Activated CD4-positive, alpha-beta T cell treated with anti-CD3 and anti-CD28 coated beads for 36 hours (primary cell): Measurements from ENCODE around the gene CHD2. TPM values are rescaled to one million over a fixed set of nuclear protein-coding genes. Genes with fewer than 3 reads are reported as not detected.

Source experiments
- ATAC-seq: fragments of 200-7000 bp; cut with Tn5 transposase; one replicate; pipeline ENCODE4 v1.10.0; 2021; ENCODE audit warnings: mild to moderate bottlenecking, moderate library complexity
- CTCF ChIA-PET: fragments of 350-600 bp; sonication (Branson Sonifier 250); formaldehyde crosslinking; loops from one replicate; lab custom pipeline; 2021; ENCODE audit warnings: antibody characterized with exemption; lab: Charles Lee
- POLR2A ChIA-PET: fragments of 350-600 bp; sonication (Branson Sonifier 250); formaldehyde crosslinking; loops from one replicate; lab custom pipeline; 2021; ENCODE audit warnings: antibody characterized with exemption, inconsistent platforms; lab: Charles Lee
- DNase-seq: peaks from one replicate; pipeline ENCODE4 v3.0.0-alpha.2; 2020
- H3K27ac Mint-ChIP-seq: one replicate; pipeline ENCODE4 v1.8.0; 2021; ENCODE audit warnings: mixed read lengths
- H3K27me3 Mint-ChIP-seq: one replicate; pipeline ENCODE4 v1.8.0; 2021; ENCODE audit warnings: mixed read lengths
- H3K36me3 Mint-ChIP-seq: one replicate; pipeline ENCODE4 v1.8.0; 2021; ENCODE audit warnings: low read depth, mixed read lengths
- H3K4me1 Mint-ChIP-seq: one replicate; pipeline ENCODE4 v1.8.0; 2021; ENCODE audit warnings: mixed read lengths
- H3K4me3 Mint-ChIP-seq: one replicate; pipeline ENCODE4 v1.8.0; 2021; ENCODE audit warnings: mild to moderate bottlenecking, moderate library complexity, mixed read lengths
- H3K9me3 Mint-ChIP-seq: one replicate; pipeline ENCODE4 v1.8.0; 2021; ENCODE audit warnings: low read depth, mixed read lengths
- intact Hi-C, 2 experiments: fragments of 100-400 bp; cut with DNase I in 1 of 2; cut with micrococcal nuclease in 1 of 2; formaldehyde crosslinking; loops; one replicate each; pipeline versions ENCODE4 v1.14.2 to v1.15.1; 2022 to 2024; cut with DNase I, micrococcal nuclease
- total RNA-seq, 2 experiments: library from RNA; stranded (reverse); gene quantifications; one replicate each; pipeline ENCODE4 v1.2.3, GENCODE V29; 2021

The CHD2 gene
- total RNA-seq, 2 experiments from 2014 or later, result 118 to 149 TPM

GRCh38 chr15:93065641-93066045 lies 165.5 kb downstream of the CHD2 start:
- POLR2A ChIA-PET, result interaction anchor here (0.7 kb wide), 1 partner anchor 812 kb away, joined by 6 read pairs; no protein-coding TSS in a partner anchor
- CTCF ChIA-PET, result interaction anchor here (1.0 to 1.1 kb wide), 2 partner anchors 22 to 37 kb away, joined by 3 read pairs; no protein-coding TSS in a partner anchor

GRCh38 chr15:93066224-93066681 lies 166.1 kb downstream of the CHD2 start:
- Mint-ChIP-seq H3K27me3 (peaks cover 19% of the 10 kb centered on the region), H3K4me1 (peaks cover 3% of the 10 kb centered on the region), H3K9me3 (no peaks in the 10 kb centered on the region), H3K27ac (no peak overlapping the region), H3K4me3 (no peak overlapping the region), H3K36me3 (no peaks in the 10 kb centered on the region)
- ATAC-seq, result no peak
- intact Hi-C loops, result no loop called here
- DNase-seq, result no peak
- ChIA-PET CTCF (no interaction called here), POLR2A (no interaction called here)

More at GRCh38 chr15:93065641-93066045, 165.5 kb downstream of the CHD2 start:
- Mint-ChIP-seq H3K9me3 (no peaks in the 10 kb centered on the region), H3K36me3 (no peaks in the 10 kb centered on the region), H3K4me3 (no peak overlapping the region), H3K4me1 (peaks cover 3% of the 10 kb centered on the region), H3K27ac (no peak overlapping the region), H3K27me3 (peaks cover 14% of the 10 kb centered on the region)
- intact Hi-C loops, result no loop called here
- no peak for ATAC-seq
- no peak for DNase-seq

- H3K27me3 Mint-ChIP-seq, result peaks cover 27% of the 10 kb centered on the region
- intact Hi-C loops, result no loop called here
- DNase-seq (no peak), ATAC-seq (no peak)
- no peaks in the 10 kb centered on the region for H3K9me3 Mint-ChIP-seq
- H3K4me3 Mint-ChIP-seq, result no peak overlapping the region
- ChIA-PET CTCF (no interaction called here), POLR2A (no interaction called here)
- H3K27ac Mint-ChIP-seq, result no peak overlapping the region
- H3K4me1 Mint-ChIP-seq, result peaks cover 4% of the 10 kb centered on the region
- H3K36me3 Mint-ChIP-seq, result no peaks in the 10 kb centered on the region
Observed at GRCh38 chr15:93066834-93067648, 166.9 kb downstream of the CHD2 start.

GRCh38 chr15:93067649-93068085 lies 167.5 kb downstream of the CHD2 start:
- H3K9me3 Mint-ChIP-seq, result no peaks in the 10 kb centered on the region
- POLR2A ChIA-PET, result no interaction called here
- DNase-seq, result no peak
- intact Hi-C loops, result no loop called here
- CTCF ChIA-PET, result no interaction called here
- peaks cover 27% of the 10 kb centered on the region for H3K27me3 Mint-ChIP-seq
- no peak overlapping the region for H3K27ac Mint-ChIP-seq
- peaks cover 5% of the 10 kb centered on the region for H3K4me1 Mint-ChIP-seq
- no peak overlapping the region for H3K4me3 Mint-ChIP-seq
- no peak for ATAC-seq
- H3K36me3 Mint-ChIP-seq, result no peaks in the 10 kb centered on the region

- ATAC-seq (no peak), DNase-seq (no peak)
- Mint-ChIP-seq H3K36me3 (no peaks in the 10 kb centered on the region), H3K27ac (no peak overlapping the region), H3K4me3 (no peak overlapping the region), H3K4me1 (peaks cover 10% of the 10 kb centered on the region), H3K9me3 (no peaks in the 10 kb centered on the region), H3K27me3 (peaks cover 29% of the 10 kb centered on the region)
- ChIA-PET POLR2A (no interaction called here), CTCF (no interaction called here)
- intact Hi-C loops, result no loop called here
Observed at GRCh38 chr15:93068581-93069199, 168.6 kb downstream of the CHD2 start.

- intact Hi-C loops, result no loop called here
Observed at GRCh38 chr15:93070132-93070531, 170.0 kb downstream of the CHD2 start.

GRCh38 chr15:93070551-93071296 lies 170.6 kb downstream of the CHD2 start:
- Mint-ChIP-seq H3K27me3 (peaks cover 35% of the 10 kb centered on the region), H3K4me3 (no peak overlapping the region), H3K9me3 (no peaks in the 10 kb centered on the region), H3K27ac (no peak overlapping the region), H3K36me3 (no peaks in the 10 kb centered on the region), H3K4me1 (peaks cover 10% of the 10 kb centered on the region)
- ChIA-PET CTCF (interaction anchor here (0.6 to 1.9 kb wide), 4 partner anchors 9 to 53 kb away, joined by 3 to 7 read pairs (median 3); no protein-coding TSS in a partner anchor), POLR2A (no interaction called here)
- intact Hi-C loops, result no loop called here
- DNase-seq (no peak), ATAC-seq (no peak)

More at GRCh38 chr15:93070132-93070531, 170.0 kb downstream of the CHD2 start:
- Mint-ChIP-seq H3K4me3 (no peak overlapping the region), H3K9me3 (no peaks in the 10 kb centered on the region), H3K27me3 (peaks cover 35% of the 10 kb centered on the region), H3K27ac (no peak overlapping the region), H3K4me1 (peaks cover 10% of the 10 kb centered on the region), H3K36me3 (no peaks in the 10 kb centered on the region)
- CTCF ChIA-PET, result interaction anchor here (0.6 kb wide), 1 partner anchor 10 kb away, joined by 3 read pairs; no protein-coding TSS in a partner anchor
- ATAC-seq (no peak), DNase-seq (no peak)
- POLR2A ChIA-PET, result no interaction called here

- Mint-ChIP-seq H3K4me1 (peaks cover 10% of the 10 kb centered on the region), H3K4me3 (no peak overlapping the region), H3K9me3 (no peaks in the 10 kb centered on the region), H3K27me3 (peaks cover 40% of the 10 kb centered on the region), H3K36me3 (no peaks in the 10 kb centered on the region), H3K27ac (no peak overlapping the region)
- intact Hi-C loops, result no loop called here
- ATAC-seq (no peak), DNase-seq (no peak)
- ChIA-PET POLR2A (no interaction called here), CTCF (interaction anchor here (1.9 kb wide), 1 partner anchor 16 kb away, joined by 7 read pairs; no protein-coding TSS in a partner anchor)
Observed at GRCh38 chr15:93071469-93071936, 171.4 kb downstream of the CHD2 start.

- no peak for DNase-seq
- Mint-ChIP-seq H3K27ac (no peak overlapping the region), H3K36me3 (no peaks in the 10 kb centered on the region), H3K9me3 (no peaks in the 10 kb centered on the region), H3K27me3 (peaks cover 44% of the 10 kb centered on the region), H3K4me3 (peak overlapping the region; percentile 52), H3K4me1 (peaks cover 10% of the 10 kb centered on the region)
- ChIA-PET POLR2A (no interaction called here), CTCF (interaction anchor here (1.9 kb wide), 1 partner anchor 16 kb away, joined by 7 read pairs; no protein-coding TSS in a partner anchor)
- intact Hi-C loops, result no loop called here
- ATAC-seq, result no peak
Observed at GRCh38 chr15:93072011-93072410, 171.9 kb downstream of the CHD2 start.

- Mint-ChIP-seq H3K9me3 (no peaks in the 10 kb centered on the region), H3K4me3 (peak overlapping the region; percentile 52), H3K27me3 (peaks cover 44% of the 10 kb centered on the region), H3K4me1 (peaks cover 10% of the 10 kb centered on the region), H3K36me3 (no peaks in the 10 kb centered on the region), H3K27ac (no peak overlapping the region)
- POLR2A ChIA-PET, result no interaction called here
- CTCF ChIA-PET, result interaction anchor here (1.9 kb wide), 1 partner anchor 15 kb away, joined by 7 read pairs; no protein-coding TSS in a partner anchor
- ATAC-seq (no peak), DNase-seq (peak; percentile 17)
- intact Hi-C loops, result no loop called here
Observed at GRCh38 chr15:93072411-93073394, 172.6 kb downstream of the CHD2 start.
